Common myeloid progenitor, CD34-positive (primary cell): ENCODE data around the gene GAS2L3.
"Not testable (repeated sequence)": the region's sequence is repeated elsewhere in the genome, so short reads cannot be mapped to it uniquely, and the experiment has no call there.

Experiments used
- CTCF ChIA-PET: fragments of 350-600 bp; sonication (Branson Sonifier 250); formaldehyde crosslinking; loops from one replicate; lab custom pipeline; 2021; ENCODE audit warnings: antibody characterized with exemption; lab: Charles Lee
- POLR2A ChIA-PET: fragments of 350-600 bp; sonication (Branson Sonifier 250); formaldehyde crosslinking; loops from one replicate; lab custom pipeline; 2021; ENCODE audit warnings: antibody characterized with exemption; lab: Charles Lee
- DNase-seq, 3 donors: peaks; one replicate each; pipeline versions ENCODE4 v3.0.0 to v3.0.0-alpha.2; 2013
- H3K27ac ChIP-seq, 2 experiments: 1 replicate in 1 of 2; 2 replicates in 1 of 2; pipeline ENCODE4 v1.7.0; 2013; ENCODE audit warnings: inconsistent platforms in 2 of 2, low read length in 2 of 2, mild to moderate bottlenecking in 2 of 2, low read depth in 1 of 2, moderate library complexity in 1 of 2; ENCODE audit not compliant: severe bottlenecking in 2 of 2, insufficient read depth in 1 of 2, poor library complexity in 1 of 2
- H3K27me3 ChIP-seq, 5 experiments: replicated peaks in 2 of 5; 1 replicate in 3 of 5; 2 replicates in 2 of 5; pipeline versions ENCODE4 v1.6.1 to v1.7.0; 2013; ENCODE audit warnings: low read length in 4 of 5, mild to moderate bottlenecking in 2 of 5, moderate library complexity in 2 of 5, inconsistent platforms in 1 of 5; ENCODE audit not compliant: insufficient read depth in 5 of 5, control insufficient read depth in 4 of 5
- H3K36me3 ChIP-seq, 4 experiments: 1 replicate in 2 of 4; 2 replicates in 2 of 4; pipeline versions ENCODE4 v1.6.1 to v1.7.0; 2013; ENCODE audit warnings: low read length in 3 of 4, control low read depth in 1 of 4, mild to moderate bottlenecking in 1 of 4; ENCODE audit not compliant: control insufficient read depth in 4 of 4, insufficient read depth in 4 of 4
- H3K4me1 ChIP-seq, 4 experiments: 1 replicate in 3 of 4; 2 replicates in 1 of 4; pipeline versions ENCODE4 v1.6.1 to v1.7.1; 2013; ENCODE audit warnings: low read length in 3 of 4, mild to moderate bottlenecking in 3 of 4, control low read depth in 1 of 4, inconsistent platforms in 1 of 4, moderate library complexity in 1 of 4; ENCODE audit not compliant: control insufficient read depth in 4 of 4, insufficient read depth in 4 of 4; ENCODE audit errors: control extremely low read depth in 1 of 4
- H3K4me3 ChIP-seq, 7 experiments: 1 replicate in 4 of 7; 2 replicates in 3 of 7; pipeline versions ENCODE4 v1.5.1 to v1.7.0; 2013; ENCODE audit warnings: mild to moderate bottlenecking in 7 of 7, low read length in 6 of 7, moderate library complexity in 6 of 7, inconsistent platforms in 2 of 7, low read depth in 2 of 7, control low read depth in 1 of 7; ENCODE audit not compliant: insufficient read depth in 4 of 7, control insufficient read depth in 1 of 7; ENCODE audit errors: extremely low read depth in 1 of 7
- H3K9me3 ChIP-seq, 5 experiments: 1 replicate in 4 of 5; 2 replicates in 1 of 5; pipeline versions ENCODE4 v1.6.1 to v1.7.1; 2013; ENCODE audit warnings: low read length in 4 of 5, mild to moderate bottlenecking in 2 of 5, inconsistent platforms in 1 of 5, low read depth in 1 of 5, moderate library complexity in 1 of 5; ENCODE audit not compliant: control insufficient read depth in 4 of 5, insufficient read depth in 2 of 5; ENCODE audit errors: control extremely low read depth in 1 of 5
- WGBS: methylation state at CpG from one replicate; pipeline ENCODE4 v1.1.5; 2013; ENCODE audit not compliant: insufficient coverage; 5-methylcytosine and 5-hydroxymethylcytosine counted together

The GAS2L3 gene

DNA sequence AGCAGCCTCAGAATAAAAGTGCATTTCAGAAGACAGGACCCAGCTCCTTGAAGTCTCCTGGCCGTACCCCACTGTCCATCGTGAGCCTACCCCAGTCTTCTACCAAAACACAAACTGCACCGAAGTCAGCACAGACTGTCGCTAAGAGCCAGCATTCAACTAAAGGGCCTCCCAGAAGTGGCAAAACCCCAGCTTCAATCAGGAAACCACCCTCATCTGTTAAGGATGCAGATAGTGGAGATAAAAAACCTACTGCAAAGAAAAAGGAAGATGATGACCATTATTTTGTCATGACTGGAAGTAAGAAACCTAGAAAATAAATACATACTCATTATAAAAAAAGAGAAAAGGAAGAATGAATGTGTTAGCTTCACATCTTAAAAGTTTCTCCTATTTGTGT, 51.1 kb downstream of the GAS2L3 start:
- 0% methylated on average over 1 of the region's 4 CpGs for WGBS
- Histone ChIP-seq H3K4me3 (peak overlapping the region in 1 of 7 experiments; percentile 22), H3K36me3 (no peaks in the 10 kb centered on the region), H3K27ac (no peak overlapping the region), H3K9me3 (no peaks in the 10 kb centered on the region), H3K27me3 (no peaks in the 10 kb centered on the region), H3K4me1 (peaks cover 0 to 14% (median 11%) of the 10 kb centered on the region in 4 experiments)
- ChIA-PET CTCF (interaction anchor here (0.7 kb wide), 1 partner anchor 76 kb away, joined by 3 read pairs; no protein-coding TSS in a partner anchor), POLR2A (no interaction called here)
- peak; percentile 7 to 73 (median 62) for DNase-seq

DNA sequence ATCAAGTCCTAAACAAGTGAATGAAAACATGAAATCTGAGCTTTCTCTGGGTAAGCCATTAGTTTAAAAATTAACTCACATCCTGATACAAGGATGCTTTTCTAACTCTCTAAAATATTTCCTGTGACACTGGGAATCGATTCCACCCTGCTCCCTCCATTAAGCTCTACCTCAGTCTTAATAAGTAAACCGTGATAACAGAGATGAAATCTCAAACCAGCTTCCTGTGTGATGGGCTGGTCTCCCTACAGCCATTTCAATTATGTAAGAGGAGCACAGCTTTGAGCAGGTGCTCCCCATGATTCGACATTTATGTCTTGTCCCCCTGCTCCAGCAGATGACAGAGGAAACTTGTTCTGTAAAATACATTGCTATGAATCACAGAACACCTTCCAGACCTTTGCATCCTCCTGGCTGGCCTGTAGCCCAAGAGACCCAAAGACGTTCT, 59.0 kb downstream of the GAS2L3 start:
- DNase-seq: no peak
- Histone ChIP-seq H3K4me1 (no peaks in the 10 kb centered on the region), H3K27ac (no peak overlapping the region), H3K36me3 (no peaks in the 10 kb centered on the region), H3K9me3 (no peaks in the 10 kb centered on the region), H3K27me3 (no peaks in the 10 kb centered on the region), H3K4me3 (no peak overlapping the region)
- POLR2A ChIA-PET: no interaction called here
- CTCF ChIA-PET: no interaction called here
- 100% methylated on average over 2 of the region's 4 CpGs for WGBS

DNA sequence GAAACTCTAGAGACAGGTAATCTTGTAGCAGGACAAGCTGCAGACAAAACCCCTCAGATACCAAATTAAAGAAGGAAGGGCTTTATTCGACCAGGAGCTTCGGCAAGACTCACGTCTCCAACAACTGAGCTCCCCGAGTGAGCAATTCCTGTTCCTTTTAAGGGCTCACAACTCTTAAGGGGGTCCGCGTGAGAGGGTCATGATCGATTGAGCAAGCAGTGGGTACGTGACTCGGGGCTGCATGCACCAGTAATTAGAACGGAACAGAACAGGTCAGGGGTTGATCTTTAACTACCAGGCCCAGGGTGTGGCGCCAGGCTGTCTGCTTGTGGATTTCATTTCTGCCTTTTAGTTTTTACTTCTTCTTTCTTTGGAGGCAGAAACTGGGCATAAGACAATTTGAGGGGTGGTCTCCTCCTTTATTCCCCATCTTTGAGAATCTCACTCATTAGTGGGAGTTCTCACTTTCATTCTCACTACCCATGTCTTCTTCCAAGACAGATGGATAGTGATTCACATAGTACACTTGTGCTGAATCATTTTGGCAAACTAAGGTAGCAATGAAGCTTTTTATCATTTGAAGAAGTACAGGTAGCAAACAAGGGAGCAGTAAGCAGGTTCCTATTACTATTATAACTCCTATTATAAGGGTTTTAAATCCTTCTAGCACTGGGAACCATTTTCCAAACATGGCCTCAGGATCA, 59.8 kb downstream of the GAS2L3 start:
- WGBS: 100% methylated on average over 11 of the region's 11 CpGs
- H3K4me3 ChIP-seq, H3K4me1 ChIP-seq, H3K36me3 ChIP-seq, H3K27ac ChIP-seq, DNase-seq, CTCF ChIA-PET, H3K27me3 ChIP-seq, H3K9me3 ChIP-seq, POLR2A ChIA-PET: not testable (repeated sequence)

DNA sequence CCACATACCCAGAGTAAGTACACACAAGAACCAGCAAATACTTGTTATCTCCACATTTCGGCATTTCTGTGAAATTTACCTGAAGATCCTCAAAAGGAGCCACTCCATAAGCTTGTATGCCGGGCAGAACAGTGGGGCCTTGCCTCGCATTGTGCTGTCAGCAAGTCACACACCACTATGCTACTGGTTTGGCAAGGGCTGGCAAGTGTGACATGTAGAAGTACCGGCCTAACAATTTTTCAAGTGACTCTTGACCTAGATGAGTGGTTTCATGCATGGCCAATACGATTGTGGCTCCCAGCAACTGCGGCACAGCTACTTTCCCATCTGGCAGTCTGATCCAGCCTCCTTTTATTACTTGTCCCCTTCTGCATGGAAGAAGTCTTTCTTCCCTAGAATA, 69.8 kb downstream of the GAS2L3 start:
- no peak overlapping the region for H3K4me3 ChIP-seq
- DNase-seq: no peak
- ChIA-PET POLR2A (no interaction called here), CTCF (no interaction called here)
- no peaks in the 10 kb centered on the region for H3K27me3 ChIP-seq
- H3K27ac ChIP-seq: no peak overlapping the region
- no peaks in the 10 kb centered on the region for H3K36me3 ChIP-seq
- peaks cover 0 to 8% (median 4%) of the 10 kb centered on the region in 5 experiments for H3K9me3 ChIP-seq
- peaks cover 0 to 5% (median 0%) of the 10 kb centered on the region in 4 experiments for H3K4me1 ChIP-seq
- 95% methylated on average over 6 of the region's 6 CpGs for WGBS

DNA sequence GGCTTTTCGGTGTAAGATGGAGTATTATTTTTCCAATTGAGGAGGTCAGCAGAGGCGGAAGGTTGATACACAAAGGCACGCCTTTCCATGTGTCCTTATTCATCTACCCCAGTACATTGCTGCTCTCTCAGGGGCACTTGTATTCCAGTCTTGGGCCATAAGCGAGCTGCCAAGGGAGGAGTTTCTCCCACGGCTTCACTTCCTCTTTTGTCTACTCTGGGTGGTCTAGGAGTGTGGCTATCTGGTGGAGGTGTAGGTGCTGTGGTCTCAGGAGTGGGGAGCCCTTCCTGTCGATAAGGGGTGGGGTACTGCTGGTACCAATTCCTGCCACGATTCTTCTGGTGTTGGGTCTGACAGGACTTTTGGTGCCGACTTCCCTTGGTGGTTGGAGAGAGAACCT, 73.4 kb downstream of the GAS2L3 start:
- Histone ChIP-seq H3K4me3 (no peak overlapping the region), H3K9me3 (peaks cover 0 to 8% (median 4%) of the 10 kb centered on the region in 5 experiments), H3K27ac (no peak overlapping the region), H3K4me1 (peaks cover 0 to 5% (median 0%) of the 10 kb centered on the region in 4 experiments), H3K27me3 (peaks cover 0 to 8% (median 0%) of the 10 kb centered on the region in 5 experiments), H3K36me3 (no peaks in the 10 kb centered on the region)
- peak in 1 of 3 donors; percentile 22 for DNase-seq
- POLR2A ChIA-PET: no interaction called here
- 78% methylated on average over 6 of the region's 8 CpGs for WGBS
- CTCF ChIA-PET: no interaction called here

DNA sequence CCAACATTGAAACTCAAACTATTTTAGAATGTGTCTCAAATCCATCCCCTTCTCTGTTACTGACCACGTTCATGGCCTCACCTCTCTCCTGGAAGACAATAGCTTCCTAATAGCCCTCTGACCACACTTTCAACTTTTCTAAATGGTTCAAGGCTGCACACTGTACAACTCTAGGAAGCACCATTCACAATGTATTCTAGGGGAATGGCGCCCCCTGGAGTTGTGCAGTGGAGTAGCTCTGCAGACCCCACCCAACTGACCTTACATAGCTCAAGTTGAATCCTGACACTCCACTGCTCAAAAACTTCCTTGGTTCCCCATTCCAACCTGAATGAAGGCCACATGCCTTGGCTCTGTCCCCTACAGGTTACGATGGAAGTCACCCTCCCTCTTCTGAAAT, 77.6 kb downstream of the GAS2L3 start:
- WGBS: 100% methylated on average over 2 of the region's 3 CpGs
- Histone ChIP-seq H3K36me3 (no peaks in the 10 kb centered on the region), H3K27me3 (peaks cover 0 to 10% (median 0%) of the 10 kb centered on the region in 5 experiments), H3K27ac (no peak overlapping the region), H3K4me1 (peaks cover 0 to 5% (median 0%) of the 10 kb centered on the region in 4 experiments), H3K9me3 (peaks cover 0 to 2% (median 0%) of the 10 kb centered on the region in 5 experiments), H3K4me3 (no peak overlapping the region)
- DNase-seq: no peak
- CTCF ChIA-PET: interaction anchor here (0.9 kb wide), 1 partner anchor 24 kb away, joined by 3 read pairs; no protein-coding TSS in a partner anchor
- POLR2A ChIA-PET: no interaction called here

DNA sequence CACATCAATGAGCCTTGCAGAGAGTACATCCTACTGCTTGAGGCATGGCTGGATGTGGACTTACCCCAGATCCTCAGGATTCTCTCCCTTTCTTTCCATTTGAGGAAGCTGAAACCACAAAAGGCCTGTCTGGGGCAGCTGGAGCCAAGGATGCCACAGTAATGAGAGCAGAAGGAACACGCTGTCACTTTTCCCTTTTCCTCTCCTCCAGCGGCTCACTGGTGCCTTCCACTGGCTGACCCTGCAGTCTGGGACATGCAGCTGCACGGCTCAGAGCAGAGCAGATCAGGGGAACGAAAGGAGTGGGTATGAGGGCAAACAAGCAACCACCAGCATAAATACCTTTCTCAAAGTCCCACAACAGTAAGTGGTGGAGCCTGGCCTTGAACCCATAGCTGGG, 78.2 kb downstream of the GAS2L3 start:
- WGBS: no CpG with 5 or more reads among the region's 4 CpGs
- no peak overlapping the region for H3K27ac ChIP-seq
- peaks cover 0 to 11% (median 0%) of the 10 kb centered on the region in 5 experiments for H3K27me3 ChIP-seq
- H3K4me1 ChIP-seq: peaks cover 0 to 5% (median 0%) of the 10 kb centered on the region in 4 experiments
- no peak for DNase-seq
- H3K9me3 ChIP-seq: peaks cover 0 to 2% (median 0%) of the 10 kb centered on the region in 5 experiments
- no peak overlapping the region for H3K4me3 ChIP-seq
- ChIA-PET POLR2A (no interaction called here), CTCF (interaction anchor here (0.9 kb wide), 1 partner anchor 24 kb away, joined by 3 read pairs; no protein-coding TSS in a partner anchor)
- H3K36me3 ChIP-seq: no peaks in the 10 kb centered on the region
